ENCODE measurements around the gene CDH22. TPM values are rescaled to one million over a fixed set of nuclear protein-coding genes. Genes with fewer than 3 reads are reported as not detected.

CDH22 gene
- total and polyA plus RNA-seq, 10 donors, result not detected

GRCh38 chr20:46260480-46260879, 47.8 kb downstream of the CDH22 start:
- no peak for DNase-seq
- Histone ChIP-seq H3K4me3 (no peak overlapping the region), H3K4me1 (peaks cover 0 to 19% (median 0%) of the 10 kb centered on the region in 6 donors), H3K9me3 (no peaks in the 10 kb centered on the region), H3K36me3 (no peaks in the 10 kb centered on the region), H3K27me3 (replicated peaks in 1 of 7) (peaks cover 0 to 73% (median 8%) of the 10 kb centered on the region in 7 donors), H3K27ac (no peak overlapping the region)
- TF ChIP-seq, protein P1, sequence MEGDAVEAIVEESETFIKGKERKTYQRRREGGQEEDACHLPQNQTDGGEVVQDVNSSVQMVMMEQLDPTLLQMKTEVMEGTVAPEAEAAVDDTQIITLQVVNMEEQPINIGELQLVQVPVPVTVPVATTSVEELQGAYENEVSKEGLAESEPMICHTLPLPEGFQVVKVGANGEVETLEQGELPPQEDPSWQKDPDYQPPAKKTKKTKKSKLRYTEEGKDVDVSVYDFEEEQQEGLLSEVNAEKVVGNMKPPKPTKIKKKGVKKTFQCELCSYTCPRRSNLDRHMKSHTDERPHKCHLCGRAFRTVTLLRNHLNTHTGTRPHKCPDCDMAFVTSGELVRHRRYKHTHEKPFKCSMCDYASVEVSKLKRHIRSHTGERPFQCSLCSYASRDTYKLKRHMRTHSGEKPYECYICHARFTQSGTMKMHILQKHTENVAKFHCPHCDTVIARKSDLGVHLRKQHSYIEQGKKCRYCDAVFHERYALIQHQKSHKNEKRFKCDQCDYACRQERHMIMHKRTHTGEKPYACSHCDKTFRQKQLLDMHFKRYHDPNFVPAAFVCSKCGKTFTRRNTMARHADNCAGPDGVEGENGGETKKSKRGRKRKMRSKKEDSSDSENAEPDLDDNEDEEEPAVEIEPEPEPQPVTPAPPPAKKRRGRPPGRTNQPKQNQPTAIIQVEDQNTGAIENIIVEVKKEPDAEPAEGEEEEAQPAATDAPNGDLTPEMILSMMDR (IDR thresholded peaks at IDR 0.05 in 8 of 11, conservative IDR thresholded peaks at IDR 0.05 in 3 of 11), result no peak
- TF ChIP-seq POLR2A (IDR thresholded peaks at IDR 0.05) (no peak), POLR2AphosphoS5 (IDR thresholded peaks at IDR 0.05) (no peak)
- intact Hi-C loops (cut with DNase I; ENCODE audit: low total_unique reads), result no loop called here
- WGBS, 5 donors, result 52 to 85% (median 76%) methylated on average over 3 of the region's 3 CpGs

DNA sequence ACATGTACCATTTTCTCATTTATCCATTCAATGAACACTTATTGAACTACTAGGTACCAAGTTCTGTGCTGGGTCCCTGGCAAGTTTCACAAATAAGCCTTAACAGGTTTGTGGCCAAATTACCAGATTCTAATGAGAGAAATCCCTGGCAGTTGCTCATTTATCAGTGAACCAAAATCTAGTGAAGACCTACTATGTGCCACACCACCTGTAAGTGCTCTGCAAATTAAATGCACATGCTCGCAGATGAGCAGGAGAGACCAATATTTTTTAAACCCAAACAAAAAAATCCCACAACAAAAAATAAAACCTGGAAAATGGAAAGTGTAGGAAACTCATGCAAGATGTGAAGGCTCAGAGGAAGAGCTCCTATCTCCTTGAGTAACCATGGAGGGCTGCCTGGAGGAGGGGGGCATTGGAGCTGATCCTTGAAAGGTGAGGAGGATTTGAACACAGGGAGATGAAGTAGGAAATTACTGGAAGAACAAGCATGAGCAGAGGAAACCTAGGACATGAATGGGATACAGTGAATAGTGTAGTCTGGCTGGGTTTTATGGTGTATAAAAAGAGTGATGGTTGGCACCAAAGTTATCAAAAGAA, 48.9 kb downstream of the CDH22 start:
- TF ChIP-seq POLR2AphosphoS5 (IDR thresholded peaks at IDR 0.05), result no peak
- TF ChIP-seq, protein P1 (IDR thresholded peaks at IDR 0.05 in 8 of 11, conservative IDR thresholded peaks at IDR 0.05 in 3 of 11), result no peak
- TF ChIP-seq POLR2A (IDR thresholded peaks at IDR 0.05), result no peak
- intact Hi-C loops (cut with DNase I; ENCODE audit: low total_unique reads), result no loop called here
- DNase-seq, result no peak

GRCh38 chr20:46257887-46258286, 50.4 kb downstream of the CDH22 start:
- WGBS, 5 donors, result 70 to 79% (median 73%) methylated on average over 4 of the region's 4 CpGs
- Histone ChIP-seq H3K27me3 (replicated peaks in 1 of 7) (peaks cover 0 to 82% (median 14%) of the 10 kb centered on the region in 7 donors), H3K36me3 (no peaks in the 10 kb centered on the region), H3K4me1 (peaks cover 0 to 23% (median 0%) of the 10 kb centered on the region in 6 donors), H3K9me3 (no peaks in the 10 kb centered on the region), H3K4me3 (no peak overlapping the region), H3K27ac (no peak overlapping the region)
- no peak for TF ChIP-seq POLR2AphosphoS5 (IDR thresholded peaks at IDR 0.05)
- TF ChIP-seq POLR2A (IDR thresholded peaks at IDR 0.05), result no peak
- intact Hi-C loops (cut with DNase I; ENCODE audit: low total_unique reads), result no loop called here
- DNase-seq, result no peak

More for the DNA sequence above, 48.9 kb downstream of the CDH22 start:
- Histone ChIP-seq H3K27ac (no peak overlapping the region), H3K4me1 (peaks cover 0 to 23% (median 0%) of the 10 kb centered on the region in 6 donors), H3K27me3 (replicated peaks in 1 of 7) (peaks cover 0 to 75% (median 8%) of the 10 kb centered on the region in 7 donors), H3K36me3 (no peaks in the 10 kb centered on the region), H3K4me3 (no peak overlapping the region), H3K9me3 (no peaks in the 10 kb centered on the region)
- WGBS, 5 donors, result 73 to 93% (median 86%) methylated on average over 1 of the region's 1 CpG

- Histone ChIP-seq H3K4me3 (no peak overlapping the region), H3K9me3 (no peaks in the 10 kb centered on the region), H3K4me1 (peaks cover 0 to 23% (median 0%) of the 10 kb centered on the region in 6 donors), H3K27me3 (replicated peaks in 1 of 7) (peaks cover 0 to 89% (median 29%) of the 10 kb centered on the region in 7 donors), H3K36me3 (no peaks in the 10 kb centered on the region), H3K27ac (no peak overlapping the region)
- WGBS, 5 donors, result 48 to 62% (median 57%) methylated on average over 4 of the region's 4 CpGs
- TF ChIP-seq POLR2AphosphoS5 (IDR thresholded peaks at IDR 0.05) (no peak), POLR2A (IDR thresholded peaks at IDR 0.05) (no peak)
- TF ChIP-seq, protein P1 (IDR thresholded peaks at IDR 0.05 in 8 of 11, conservative IDR thresholded peaks at IDR 0.05 in 3 of 11), result no peak
- intact Hi-C loops (cut with DNase I; ENCODE audit: low total_unique reads), result no loop called here
- no peak for DNase-seq
Observed at GRCh38 chr20:46256293-46256692, 52.0 kb downstream of the CDH22 start.

All from spleen (tissue), 11 donors.